ENCODE measurements around the gene HOXD9. TPM values are rescaled to one million over a fixed set of nuclear protein-coding genes. Genes with fewer than 3 reads are reported as not detected.

The HOXD9 gene
- polyA plus RNA-seq, 3 donors = not detected

GRCh38 chr2:176154576-176155252 is 32.2 kb downstream of the HOXD9 start:
- H3K27me3 ChIP-seq (ENCODE audit: control insufficient read depth in 2 of 2, insufficient read depth in 2 of 2, low read length in 2 of 2) = peaks cover 91 to 100% of the 10 kb centered on the region in 2 donors
- intact Hi-C loops (cut with micrococcal nuclease) = no loop called here

More at GRCh38 chr2:176154576-176155252, 32.2 kb downstream of the HOXD9 start:
- peaks cover 92 to 100% (median 96%) of the 10 kb centered on the region in 3 donors for H3K27me3 Mint-ChIP-seq (ENCODE audit: low read depth in 3 of 3)
- no peak for TF ChIP-seq CTCF (IDR thresholded peaks at IDR 0.05)
- peak overlapping the region in 1 of 2 donors; percentile 72 for H3K4me3 Mint-ChIP-seq
- H3K9ac ChIP-seq (ENCODE audit: insufficient read depth, low read length, poor library complexity, severe bottlenecking) = no peak overlapping the region
- H3K9me3 ChIP-seq (replicated peaks in 1 of 2; ENCODE audit: control insufficient read depth in 1 of 2, insufficient read depth in 1 of 2, low read length in 2 of 2) = peaks cover 0 to 49% of the 10 kb centered on the region in 2 donors
- H3K27ac ChIP-seq (ENCODE audit: low read depth in 1 of 2, low read length in 2 of 2) = no peak overlapping the region
- peaks cover 10% of the 10 kb centered on the region for H3K4me1 Mint-ChIP-seq
- whole genome bisulfite sequencing (ENCODE audit: insufficient coverage) = 46% methylated on average over 9 of the region's 11 CpGs
- H2AFZ ChIP-seq (ENCODE audit: insufficient read depth, low read depth, low read length, poor library complexity, severe bottlenecking) = no peak overlapping the region
- H3K79me2 ChIP-seq (ENCODE audit: insufficient read depth, low read length) = no peaks in the 10 kb centered on the region
- H3K27ac Mint-ChIP-seq = no peak overlapping the region
- no peaks in the 10 kb centered on the region for H3K36me3 ChIP-seq (replicated peaks in 1 of 2; ENCODE audit: control insufficient read depth in 1 of 2, insufficient read depth in 2 of 2, low read length in 2 of 2)
- no peak for DNase-seq
- peaks cover 0 to 4% of the 10 kb centered on the region in 2 donors for H3K36me3 Mint-ChIP-seq
- H3K4me3 ChIP-seq (replicated peaks in 1 of 3; ENCODE audit: low read depth in 2 of 3, low read length in 3 of 3) = no peak overlapping the region
- H3K4me2 ChIP-seq (replicated peaks; ENCODE audit: extremely low read depth, low read length, poor library complexity, severe bottlenecking) = no peak overlapping the region
- H3K9me3 Mint-ChIP-seq = peaks cover 0 to 34% (median 11%) of the 10 kb centered on the region in 7 donors
- H3K4me1 ChIP-seq (ENCODE audit: control insufficient read depth in 1 of 2, insufficient read depth in 2 of 2, low read length in 2 of 2) = no peaks in the 10 kb centered on the region
- H4K20me1 ChIP-seq (ENCODE audit: insufficient read depth, low read length) = no peaks in the 10 kb centered on the region

All from CD14-positive monocyte (primary cell).